Posterior cingulate gyrus (tissue), 11 donors: ENCODE data around the gene ADSL.
A peak's percentile ranks its signal among the peaks of the same experiment; 100 is the strongest.

Experiments used
- DNase-seq, 10 donors: peaks; one replicate each; pipeline versions ENCODE4 v3.0.0 to v3.0.0-alpha.2; 2020 to 2021; ENCODE audit warnings: mixed read lengths in 3 of 10
- intact Hi-C: fragments of 100-400 bp; cut with DNase I; formaldehyde crosslinking; loops from one replicate; pipeline ENCODE4 v1.15.1; 2023

Gene ADSL

DNA sequence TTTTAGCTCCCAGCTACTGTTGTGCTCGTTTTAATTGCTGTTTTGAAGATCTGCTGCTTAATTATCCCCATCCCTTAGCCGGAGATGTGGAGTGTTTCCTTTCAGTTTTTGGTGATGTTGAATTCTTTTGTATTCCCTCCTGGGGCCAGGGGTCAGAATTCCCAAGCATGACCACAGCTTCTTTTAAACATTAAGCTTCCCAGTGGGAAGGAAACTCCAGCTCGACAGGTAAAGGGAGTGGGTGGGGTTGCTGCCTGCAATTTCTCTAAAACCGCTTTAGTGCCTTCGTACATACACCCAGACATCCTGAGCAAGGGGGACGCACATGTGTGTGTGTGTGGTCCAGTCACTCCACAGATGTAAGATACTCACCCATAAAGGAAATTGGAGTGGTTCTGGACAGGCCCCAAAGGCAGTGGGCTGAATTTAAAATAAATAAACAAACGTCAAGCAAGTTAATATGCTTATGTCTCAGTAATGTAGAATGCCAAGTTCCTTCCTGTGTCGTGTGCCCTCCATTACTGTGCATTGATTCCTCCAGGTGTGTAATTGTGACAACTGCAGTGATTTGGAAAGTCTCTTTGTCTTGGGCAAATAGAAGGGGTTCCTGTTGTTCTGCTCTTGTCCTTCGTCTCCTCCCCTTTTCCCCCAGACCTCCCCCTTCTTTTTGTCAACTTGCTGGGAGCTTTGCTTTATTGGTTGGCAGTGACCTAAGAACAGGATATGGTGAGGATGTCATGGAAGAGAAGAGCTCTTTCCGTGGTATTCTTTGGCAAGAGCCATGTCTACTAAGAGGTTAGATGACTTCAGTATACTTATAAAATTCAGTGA is 19.2 kb upstream of the ADSL start:
- intact Hi-C loops, result no loop called here

GRCh38 chr22:40328546-40329456 is 17.5 kb upstream of the ADSL start:
- intact Hi-C loops, result no loop called here
- no peak for DNase-seq

More for the DNA sequence above, 19.2 kb upstream of the ADSL start:
- DNase-seq, result no peak

DNA sequence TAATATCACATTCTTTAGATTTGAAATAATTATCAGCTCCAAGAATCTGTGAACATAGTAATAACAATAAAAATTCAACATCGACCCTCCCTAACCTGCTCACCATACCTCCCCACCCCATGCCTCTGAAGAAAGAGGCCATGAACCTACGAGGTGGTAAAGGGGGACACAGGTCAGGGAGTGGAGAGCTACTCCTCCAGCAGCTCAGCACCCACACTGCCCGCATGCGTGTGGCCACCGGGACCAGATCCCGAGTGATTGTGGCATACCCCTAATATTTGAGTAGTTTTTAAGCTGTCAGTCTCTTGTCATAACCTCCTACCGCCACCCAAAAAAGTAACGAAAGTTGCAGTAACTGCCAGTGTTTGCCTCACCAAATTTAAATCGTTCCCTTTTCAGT is 16.8 kb upstream of the ADSL start:
- no peak for DNase-seq
- intact Hi-C loops, result no loop called here

- no peak for DNase-seq
- intact Hi-C loops, result no loop called here
These were observed 16.2 kb upstream of the ADSL start for GRCh38 chr22:40330086-40330485.

- intact Hi-C loops, result no loop called here
- no peak for DNase-seq
These were observed 15.7 kb upstream of the ADSL start for GRCh38 chr22:40330615-40331014.

- DNase-seq, result no peak
- intact Hi-C loops, result no loop called here
These were observed 14.6 kb upstream of the ADSL start for GRCh38 chr22:40331706-40332105.

DNA sequence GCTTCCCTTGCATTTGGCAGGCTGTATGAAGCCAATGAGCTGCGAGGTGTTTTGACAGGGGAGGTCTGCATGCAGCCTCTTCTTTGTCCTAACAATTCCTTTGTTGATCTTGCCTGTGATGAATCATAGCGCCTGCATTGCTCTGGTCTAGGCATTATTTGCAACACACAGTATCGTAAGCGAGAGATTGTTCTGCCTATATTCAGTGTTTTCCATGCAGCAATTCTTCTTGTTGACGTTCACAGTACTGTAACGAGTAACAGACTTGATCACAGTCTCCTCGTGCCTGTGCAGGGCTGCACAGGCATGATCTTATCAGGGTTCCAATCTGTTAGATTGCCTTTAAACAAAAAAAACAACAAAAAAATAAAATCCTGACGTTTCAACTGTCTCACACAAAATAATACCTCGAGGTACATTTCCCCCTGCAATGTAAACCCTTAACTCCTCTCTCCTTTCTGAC is 13.9 kb upstream of the ADSL start:
- no peak for DNase-seq
- intact Hi-C loops, result no loop called here

GRCh38 chr22:40334060-40334459 is 12.2 kb upstream of the ADSL start:
- DNase-seq, result no peak
- intact Hi-C loops, result no loop called here

DNA sequence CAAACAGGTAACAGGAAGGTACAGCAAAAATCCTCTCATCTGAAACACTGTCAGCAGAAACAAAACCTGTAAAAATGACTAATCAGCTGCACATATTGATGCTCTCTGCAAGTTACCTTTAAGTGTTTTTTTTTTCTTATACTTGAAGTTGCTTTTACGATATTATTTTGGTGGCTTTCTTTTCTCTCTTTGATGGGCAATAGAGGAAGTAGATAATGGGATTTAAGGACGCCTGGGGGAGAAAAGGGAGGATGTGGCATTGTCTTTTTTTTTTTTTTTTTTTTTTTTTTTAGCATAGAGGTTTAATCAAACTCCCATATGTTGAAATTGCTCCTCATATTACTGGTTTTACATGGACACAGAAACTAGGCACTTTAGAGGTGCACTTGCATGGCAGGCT is 11.4 kb upstream of the ADSL start:
- intact Hi-C loops, result no loop called here
- no peak for DNase-seq

DNA sequence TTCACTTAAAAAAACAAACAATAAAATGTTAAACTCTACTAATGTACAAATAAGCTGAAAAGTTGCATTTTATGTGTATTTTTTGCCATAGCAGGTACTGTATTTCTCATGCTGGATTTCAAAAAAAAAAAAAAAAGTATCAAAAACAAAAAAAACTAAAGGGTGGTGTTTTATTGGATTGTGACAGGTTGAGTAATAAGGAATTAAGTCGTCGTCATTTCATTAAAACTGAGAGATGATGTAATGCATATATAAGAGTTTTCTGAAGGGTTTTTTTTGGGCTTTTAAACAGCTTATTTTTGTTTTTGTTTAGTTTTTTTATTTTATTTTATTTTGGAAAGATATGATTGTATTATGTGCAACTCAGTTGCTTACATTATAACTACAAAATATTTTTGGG is 10.9 kb upstream of the ADSL start:
- intact Hi-C loops, result no loop called here
- DNase-seq, result no peak

GRCh38 chr22:40340044-40340443 is 6.3 kb upstream of the ADSL start:
- no peak for DNase-seq
- intact Hi-C loops, result loop anchor here (10.0 kb wide), 1 partner anchor 165 kb away; the partner anchor contains the start of gene TNRC6B

GRCh38 chr22:40341604-40342003 is 4.7 kb upstream of the ADSL start:
- intact Hi-C loops, result loop anchor here (10.0 kb wide), 1 partner anchor 167 kb away; the partner anchor contains the start of gene TNRC6B
- DNase-seq, result no peak

DNA sequence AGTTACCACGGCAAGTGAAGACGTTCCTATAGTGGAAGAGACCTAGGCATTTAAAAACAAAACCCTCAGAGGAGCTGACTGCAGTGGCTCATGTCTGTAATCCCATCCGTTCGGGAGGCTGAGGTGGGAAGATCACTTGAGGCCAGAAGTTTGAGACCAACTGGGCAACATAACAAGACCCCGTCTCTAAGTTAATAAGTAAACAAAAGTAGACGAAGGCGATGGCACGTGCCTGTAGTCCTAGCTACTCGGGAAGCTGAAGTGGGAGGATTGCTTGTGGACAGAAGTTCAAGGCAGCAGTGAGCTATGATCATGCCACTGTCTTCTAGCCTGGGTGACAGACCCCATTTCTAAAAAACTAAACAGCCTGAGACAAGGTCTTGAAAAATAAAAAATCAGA is 3.8 kb upstream of the ADSL start:
- DNase-seq, result no peak
- intact Hi-C loops, result loop anchor here (10.0 kb wide), 1 partner anchor 168 kb away; the partner anchor contains the start of gene TNRC6B

GRCh38 chr22:40345271-40345670 is 1.0 kb upstream of the ADSL start:
- intact Hi-C loops, result loop anchor here (5.0 to 10.0 kb wide), 3 partner anchors 170 to 813 kb away; partner anchors contain the start of genes RPS19BP1 and TNRC6B
- DNase-seq, result no peak

GRCh38 chr22:40345815-40346184 is 500 bp upstream of the ADSL start:
- intact Hi-C loops, result loop anchor here (5.0 to 10.0 kb wide), 3 partner anchors 171 to 813 kb away; partner anchors contain the start of genes RPS19BP1 and TNRC6B
- peak in 1 of 10 donors; percentile 22 for DNase-seq

- DNase-seq, result no peak
- intact Hi-C loops, result loop anchor here (5.0 to 10.0 kb wide), 3 partner anchors 172 to 815 kb away; partner anchors contain the start of genes RPS19BP1 and TNRC6B
These were observed 1.0 kb downstream of the ADSL start for GRCh38 chr22:40347300-40347699.

DNA sequence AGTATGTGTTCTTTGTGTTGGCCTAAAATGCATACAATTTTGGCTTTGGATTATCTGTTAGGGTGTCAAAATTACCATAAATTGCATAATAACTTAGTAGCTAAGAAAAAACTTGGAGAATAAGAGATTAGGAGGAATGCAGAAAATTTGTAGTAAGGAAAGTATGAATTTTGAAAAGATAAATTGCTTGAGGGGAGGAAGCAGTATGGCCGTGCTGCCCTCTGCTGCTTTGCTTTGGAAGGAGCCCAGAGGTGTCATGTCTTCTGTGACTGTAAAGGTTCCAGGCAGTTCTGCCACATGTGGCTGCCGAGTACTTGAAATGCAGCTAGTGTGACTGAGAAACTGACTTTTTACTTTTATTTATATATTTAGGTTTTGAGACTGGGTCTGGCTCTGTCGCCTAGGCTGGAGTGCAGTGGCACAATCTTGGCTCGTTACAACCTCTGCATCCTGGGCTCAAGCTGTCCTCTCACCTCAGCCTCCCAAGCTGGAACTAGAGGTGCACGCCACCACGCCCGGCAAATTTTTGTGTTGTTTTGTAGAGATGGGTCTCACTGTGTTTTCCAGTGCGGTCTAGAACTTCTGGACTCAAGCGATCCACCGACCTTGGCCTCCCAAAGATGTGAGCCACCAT is 1.8 kb downstream of the ADSL start:
- peak in 6 of 10 donors; percentile 45 to 90 (median 53) for DNase-seq
- intact Hi-C loops, result loop anchor here (5.0 to 10.0 kb wide), 3 partner anchors 173 to 816 kb away; partner anchors contain the start of genes RPS19BP1 and TNRC6B

DNA sequence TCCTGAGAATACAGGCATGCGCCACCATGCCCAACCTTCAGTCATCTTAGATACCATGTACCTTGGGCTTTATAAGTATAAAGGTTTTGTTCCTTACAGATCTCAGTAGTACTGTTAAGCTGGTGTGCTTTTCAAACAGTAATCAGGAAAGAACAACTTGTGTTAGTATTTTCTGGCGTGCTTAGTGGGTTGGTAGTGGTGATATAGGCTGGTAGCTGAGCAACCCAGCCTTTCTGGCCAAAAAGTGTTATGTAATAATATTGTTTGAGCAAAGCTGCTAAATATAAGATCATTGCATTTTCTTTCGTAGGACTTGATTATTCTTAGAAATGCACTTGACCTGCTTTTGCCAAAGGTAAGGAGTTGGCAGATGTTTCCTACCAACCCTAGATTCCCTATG is 6.5 kb downstream of the ADSL start:
- no peak for DNase-seq
- intact Hi-C loops, result no loop called here

GRCh38 chr22:40361100-40361499 is 14.8 kb downstream of the ADSL start:
- intact Hi-C loops, result no loop called here
- peak in 1 of 10 donors; percentile 86 for DNase-seq

GRCh38 chr22:40363059-40363458 is 16.8 kb downstream of the ADSL start:
- intact Hi-C loops, result no loop called here
- DNase-seq, result no peak
